22Rv1 (cell line): ENCODE data around the gene IL17REL.

Experiments
- H3K27ac ChIP-seq: fragments of 450-650 bp; 2 replicates; pipeline ENCODE4 v1.5.1; 2017
- ZFX ChIP-seq: fragments of 450-650 bp; IDR thresholded peaks from 2 replicates; pipeline ENCODE4 v1.6.1; 2017; ENCODE audit warnings: antibody characterized with exemption, borderline replicate concordance
- TF ChIP-seq, protein P1 (sequence below): fragments of 450-650 bp; IDR thresholded peaks from 2 replicates; pipeline ENCODE4 v1.5.1; 2017; ENCODE audit warnings: mild to moderate bottlenecking

The IL17REL gene

DNA sequence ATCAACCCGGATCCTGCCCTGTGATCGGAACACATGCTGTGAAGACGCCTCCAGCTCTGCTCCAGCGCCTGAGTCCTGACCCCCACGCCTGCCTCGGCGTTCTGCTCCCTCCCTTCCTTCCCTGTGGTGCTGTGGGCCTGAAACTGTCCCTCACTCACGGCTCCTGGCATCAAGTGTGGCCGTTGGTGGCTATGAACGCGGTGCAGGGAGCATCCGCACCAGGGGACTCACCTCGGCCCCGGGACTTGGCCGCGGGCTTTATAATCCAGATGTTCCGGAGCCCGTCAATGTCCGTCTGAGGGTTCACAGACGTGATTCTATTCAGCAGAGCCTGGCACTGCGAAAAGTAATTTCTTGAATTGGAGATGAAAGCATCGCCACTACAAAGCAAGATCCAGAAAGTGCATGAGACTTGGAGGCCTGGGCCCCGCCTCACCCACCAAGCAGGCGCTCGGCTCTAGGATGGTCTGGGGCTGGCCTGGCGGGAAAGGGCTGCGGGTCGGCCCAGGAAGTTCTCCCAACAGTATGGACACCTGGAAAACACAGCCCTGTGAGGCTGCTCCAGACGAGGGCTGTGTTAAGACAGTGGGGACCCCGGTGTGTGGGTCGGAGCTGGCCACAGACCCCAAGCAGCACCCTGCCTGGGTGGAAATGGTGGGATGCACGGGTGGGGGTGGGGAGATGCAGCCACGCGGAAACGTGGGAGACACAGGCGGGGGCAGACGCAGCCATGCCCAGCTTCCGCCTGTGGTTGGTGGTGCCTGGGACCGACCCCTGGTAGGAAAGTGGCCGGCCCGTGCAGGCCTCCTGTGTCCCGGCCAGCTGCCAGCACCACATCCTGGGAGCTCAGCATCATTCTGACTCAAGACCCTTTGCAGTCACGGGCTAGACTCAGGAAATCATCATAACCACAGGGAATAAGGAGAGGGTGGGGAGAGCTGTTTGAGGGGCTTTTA, 21.8 kb upstream of the IL17REL start:
- H3K27ac ChIP-seq, result no peak overlapping the region
- no peak for TF ChIP-seq ZFX
- TF ChIP-seq, protein P1, sequence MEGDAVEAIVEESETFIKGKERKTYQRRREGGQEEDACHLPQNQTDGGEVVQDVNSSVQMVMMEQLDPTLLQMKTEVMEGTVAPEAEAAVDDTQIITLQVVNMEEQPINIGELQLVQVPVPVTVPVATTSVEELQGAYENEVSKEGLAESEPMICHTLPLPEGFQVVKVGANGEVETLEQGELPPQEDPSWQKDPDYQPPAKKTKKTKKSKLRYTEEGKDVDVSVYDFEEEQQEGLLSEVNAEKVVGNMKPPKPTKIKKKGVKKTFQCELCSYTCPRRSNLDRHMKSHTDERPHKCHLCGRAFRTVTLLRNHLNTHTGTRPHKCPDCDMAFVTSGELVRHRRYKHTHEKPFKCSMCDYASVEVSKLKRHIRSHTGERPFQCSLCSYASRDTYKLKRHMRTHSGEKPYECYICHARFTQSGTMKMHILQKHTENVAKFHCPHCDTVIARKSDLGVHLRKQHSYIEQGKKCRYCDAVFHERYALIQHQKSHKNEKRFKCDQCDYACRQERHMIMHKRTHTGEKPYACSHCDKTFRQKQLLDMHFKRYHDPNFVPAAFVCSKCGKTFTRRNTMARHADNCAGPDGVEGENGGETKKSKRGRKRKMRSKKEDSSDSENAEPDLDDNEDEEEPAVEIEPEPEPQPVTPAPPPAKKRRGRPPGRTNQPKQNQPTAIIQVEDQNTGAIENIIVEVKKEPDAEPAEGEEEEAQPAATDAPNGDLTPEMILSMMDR, result no peak

DNA sequence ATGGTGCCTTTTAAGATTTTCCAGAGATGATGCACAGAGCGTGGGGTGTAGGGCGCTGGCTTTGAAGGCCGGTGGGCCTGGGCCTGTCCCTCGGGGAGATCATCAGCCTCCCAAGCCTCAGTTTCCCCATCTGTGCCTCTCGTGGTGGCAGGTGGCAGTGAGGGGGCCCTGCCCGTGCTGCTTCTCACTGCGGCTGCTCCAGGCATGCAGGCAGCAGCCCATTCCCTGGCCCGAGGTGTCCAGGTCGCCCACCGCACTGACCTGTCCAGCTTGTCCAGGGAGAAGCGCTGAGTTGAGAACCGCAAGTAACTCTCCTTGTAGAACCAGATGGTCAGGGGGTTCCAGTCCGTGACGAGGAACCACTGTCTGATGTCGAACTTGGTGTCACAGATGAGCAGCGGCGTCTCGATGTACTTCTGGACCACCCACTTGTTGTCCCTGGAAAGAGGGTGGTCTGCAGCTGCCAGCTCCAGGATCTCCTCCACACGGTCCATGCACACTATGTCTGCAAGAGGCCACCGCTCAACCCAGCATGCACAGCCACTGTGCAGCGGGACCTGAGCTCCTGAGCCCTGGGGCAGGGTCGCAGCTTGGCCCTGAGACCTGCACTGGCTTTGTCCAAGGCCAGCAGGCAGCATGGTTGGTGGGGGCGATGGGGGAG, 20.5 kb upstream of the IL17REL start:
- TF ChIP-seq, protein P1, result no peak
- no peak for TF ChIP-seq ZFX
- H3K27ac ChIP-seq, result no peak overlapping the region

DNA sequence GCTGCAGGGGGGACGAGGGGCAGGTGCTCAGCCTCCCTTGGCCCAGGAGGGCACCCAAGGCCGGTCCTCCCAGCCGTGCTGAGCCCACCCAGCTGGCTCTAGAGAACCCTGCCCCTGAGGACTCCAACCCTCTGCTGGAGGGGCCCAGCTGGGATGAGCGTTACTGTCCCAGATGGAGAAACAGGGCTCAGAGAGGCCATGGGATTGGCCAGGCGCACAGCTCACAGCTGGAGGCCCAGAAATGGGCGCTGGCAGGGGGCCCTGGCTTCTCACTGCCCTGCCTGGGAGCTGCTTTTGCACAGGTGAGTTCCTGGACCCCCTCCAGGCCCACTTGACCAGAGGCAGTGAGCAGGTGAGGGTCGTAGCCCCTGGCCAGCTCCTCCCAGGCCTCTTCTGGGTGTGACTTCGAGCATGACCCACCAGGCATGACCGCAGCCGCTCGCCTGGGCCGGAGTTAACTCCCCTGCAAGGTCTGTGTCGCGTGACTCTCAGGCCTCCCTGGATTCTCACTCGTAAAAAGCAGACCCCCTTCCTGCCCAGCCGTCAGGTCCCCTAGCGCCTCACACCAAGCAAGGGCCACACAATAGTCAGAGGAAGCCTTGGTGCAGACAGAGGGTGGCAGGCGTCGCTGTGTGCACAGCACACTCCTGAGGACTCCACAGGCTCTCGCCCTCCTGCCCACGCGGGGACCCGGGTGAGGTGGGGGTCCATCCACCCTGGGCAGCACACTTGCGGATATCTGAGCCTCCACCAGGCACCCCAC, 19.7 kb upstream of the IL17REL start:
- TF ChIP-seq ZFX, result no peak
- TF ChIP-seq, protein P1, result no peak
- H3K27ac ChIP-seq, result no peak overlapping the region

DNA sequence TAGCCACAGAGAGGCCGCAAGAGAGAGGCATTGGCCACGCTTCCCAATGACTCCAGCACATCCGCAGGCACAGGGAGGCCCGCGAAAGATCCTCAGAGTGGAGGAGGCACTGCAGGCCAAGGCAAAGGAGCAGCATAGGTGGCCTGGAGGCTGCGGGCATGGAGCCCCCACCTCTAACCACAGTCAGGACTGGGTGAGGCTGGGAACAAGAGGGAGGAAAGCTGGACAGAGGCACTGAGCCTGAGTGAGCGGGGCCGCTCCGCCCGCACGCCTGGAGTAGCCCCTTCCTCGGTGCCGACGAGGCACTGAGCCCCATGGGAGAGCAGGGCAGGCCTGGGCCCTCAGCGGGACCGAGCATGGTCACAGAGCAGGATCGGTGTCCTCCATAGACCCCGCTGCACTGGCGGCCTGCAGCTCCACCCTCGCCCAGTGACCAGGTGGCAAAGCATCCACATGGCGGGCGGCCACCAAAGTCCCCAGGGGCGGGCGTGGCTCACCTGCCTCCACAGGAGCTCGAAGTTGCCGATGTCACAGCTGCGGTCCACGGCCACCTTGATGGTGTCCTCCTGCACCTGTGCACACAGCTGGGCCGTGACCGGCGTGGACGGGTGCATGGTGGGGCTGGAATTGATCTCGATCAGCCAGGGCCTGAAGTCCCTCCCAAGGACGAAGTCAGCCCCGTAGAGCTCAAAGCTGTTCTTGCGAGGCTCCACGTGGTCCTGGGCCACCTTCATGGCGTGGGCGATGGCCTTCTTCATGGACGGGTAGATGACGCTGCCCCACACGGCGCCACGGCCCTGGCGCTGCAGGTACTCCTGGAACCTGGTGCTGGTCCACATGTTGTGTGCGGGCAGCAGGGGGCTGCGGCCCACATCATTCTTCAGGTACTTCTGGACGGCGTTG, 18.9 kb upstream of the IL17REL start:
- no peak overlapping the region for H3K27ac ChIP-seq
- TF ChIP-seq, protein P1, result no peak
- no peak for TF ChIP-seq ZFX

DNA sequence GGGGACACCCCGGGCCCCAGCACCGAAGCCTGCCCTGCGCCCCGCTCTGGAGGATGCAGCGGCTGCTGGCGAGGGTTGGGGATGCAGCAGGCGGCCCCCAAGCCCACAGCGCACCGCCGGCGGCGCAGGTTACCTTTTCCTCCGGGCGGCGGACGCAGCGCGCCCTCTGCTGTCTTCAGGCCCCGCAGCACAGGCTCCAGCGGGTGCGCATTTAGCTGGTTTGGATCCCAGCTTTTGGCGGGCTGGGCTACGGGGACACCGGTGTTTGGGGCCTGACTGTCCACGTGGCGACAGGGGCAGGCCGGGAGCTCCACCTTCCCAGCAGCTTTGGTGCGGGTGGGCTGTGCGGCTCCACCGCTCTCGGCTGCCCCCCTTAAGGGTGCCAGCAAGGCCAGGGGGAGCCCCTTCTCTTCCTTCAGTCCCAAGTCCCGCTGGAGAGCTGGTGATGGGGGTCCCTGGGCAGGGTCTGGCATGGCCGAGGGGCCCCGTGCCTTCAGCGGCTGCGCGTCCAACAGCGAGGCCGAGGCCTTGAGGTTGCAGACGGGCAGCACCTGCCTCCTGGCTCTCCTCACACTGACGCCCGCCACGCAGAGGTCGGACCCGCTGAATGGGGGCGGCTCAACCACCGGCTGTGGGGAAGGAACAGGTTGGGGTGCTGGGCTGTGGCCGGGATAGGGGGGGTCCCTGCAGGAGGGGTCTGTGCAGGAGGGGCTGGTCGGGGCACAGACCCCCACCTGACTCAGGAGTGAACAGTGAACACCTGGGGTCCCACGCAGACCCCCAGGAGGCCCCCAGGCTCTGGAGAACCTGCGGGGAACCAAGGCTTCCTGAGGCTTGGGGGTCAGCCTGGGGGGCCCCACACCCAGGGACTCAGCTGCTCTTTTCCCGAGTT, 18.0 kb upstream of the IL17REL start:
- H3K27ac ChIP-seq, result peak overlapping the region; percentile 64
- TF ChIP-seq, protein P1, result peak; percentile 97
- TF ChIP-seq ZFX, result no peak
